Activated CD8-positive, alpha-beta memory T cell treated with anti-CD3 and anti-CD28 coated beads, Interleukin-2, amount 50 U/mL, for 24 hours (primary cell): ENCODE data around the gene CXXC4.

Source experiments
- DNase-seq: peaks from one replicate; pipeline ENCODE4 v3.0.0-alpha.2; 2020; ENCODE audit errors: extremely low read depth

Gene CXXC4

GRCh38 chr4:104420766-104421165, 73.9 kb downstream of the CXXC4 start:
- DNase-seq: no peak
